Heart right ventricle (tissue), 16 donors: ENCODE results near the gene POU4F2. TPM values are rescaled to one million over a fixed set of nuclear protein-coding genes. Genes with fewer than 3 reads are reported as not detected.

ENCODE experiments used
- ATAC-seq, 8 donors: fragments of 200-7000 bp; cut with Tn5 transposase; one replicate each; pipeline ENCODE4 v1.9.1; 2020; ENCODE audit warnings: mild to moderate bottlenecking in 8 of 8, moderate library complexity in 8 of 8, moderate number of reproducible peaks in 1 of 8
- DNase-seq, 2 donors: peaks; one replicate each; pipeline ENCODE4 v3.0.0-alpha.2; 2020
- H3K27ac ChIP-seq, 10 donors: fragments of 200-600 bp; sonication (generic) in 2 of 10; one replicate each; pipeline versions ENCODE4 v1.5.0 to v1.8.0; 2020 to 2022; ENCODE audit warnings: mild to moderate bottlenecking in 3 of 10
- H3K27me3 ChIP-seq, 7 donors: fragments of 200-600 bp; one replicate each; pipeline ENCODE4 v1.8.0; 2021 to 2022; ENCODE audit warnings: mild to moderate bottlenecking in 2 of 7
- H3K36me3 ChIP-seq, 9 donors: fragments of 200-600 bp; sonication (generic) in 1 of 9; one replicate each; pipeline versions ENCODE4 v1.5.0 to v1.8.0; 2020 to 2022; ENCODE audit warnings: mild to moderate bottlenecking in 2 of 9
- H3K4me1 ChIP-seq, 9 donors: fragments of 200-600 bp; sonication (generic) in 1 of 9; one replicate each; pipeline versions ENCODE4 v1.5.0 to v1.8.0; 2020 to 2022; ENCODE audit warnings: mild to moderate bottlenecking in 4 of 9
- H3K4me3 ChIP-seq, 10 donors: fragments of 200-600 bp; sonication (generic) in 2 of 10; one replicate each; pipeline versions ENCODE4 v1.5.0 to v1.8.0; 2020 to 2022; ENCODE audit warnings: mild to moderate bottlenecking in 7 of 10, moderate library complexity in 2 of 10
- H3K9me3 ChIP-seq, 11 donors: fragments of 200-600 bp in 10 of 11; sonication (generic) in 2 of 11; one replicate each; pipeline versions ENCODE4 v1.5.0 to v1.8.0; 2013 to 2022; ENCODE audit warnings: mild to moderate bottlenecking in 2 of 11, control low read depth in 1 of 11, moderate library complexity in 1 of 11
- WGBS, 2 donors: extraction: QIAGEN DNeasy Blood & Tissue Kit; methylation state at CpG; one replicate each; pipeline ENCODE4 v1.1.7; 2013; ENCODE audit warnings: inconsistent platforms in 1 of 2; 5-methylcytosine and 5-hydroxymethylcytosine counted together
- intact Hi-C, 10 donors: fragments of 100-400 bp; cut with DNase I; formaldehyde crosslinking; loops; one replicate each; pipeline versions ENCODE4 v1.11.1 to v1.14.2; 2022
- polyA plus RNA-seq, 2 donors: library from polyadenylated mRNA; stranded (reverse); fragments of 200-250 nt; gene quantifications; one replicate each; pipeline ENCODE4 v1.2.3, GENCODE V29; 2013
- total RNA-seq, 10 donors: library from RNA; stranded (reverse); fragmentation: NEBNext Ultra II Directional in 3 of 10; extraction: Animal tissue kit (Norgen Biotek cat#: 25700) in 3 of 10; gene quantifications; one replicate each; pipeline versions ENCODE4 v1.2.1 to v1.2.4, GENCODE V29; 2021 to 2023
- TF ChIP-seq, protein P1 (sequence below), 9 donors: fragments of 200-600 bp; sonication (generic) in 2 of 9; IDR thresholded peaks; one replicate each; pipeline versions ENCODE4 v1.5.0 to v1.8.0; 2021 to 2022; ENCODE audit warnings: antibody characterized with exemption in 9 of 9, mild to moderate bottlenecking in 5 of 9, moderate library complexity in 1 of 9
- donor health status: Arrhythmogenic right ventricular cardiomyopathy.
- donor health status: ischemic (EF 13 %, LVEDD 7.1; RV severe dilation, severe dysfunction).
- donor health status: healthy with polysubstance abuse.
- donor health status: DM: no; HTN: yes; CAD: no.
- donor health status: DM: no; HTN: no; CAD: no.
- donor health status: ischemic (EF 25% LVEDD 6.9; RV normal size, moderate dysfunction).
- donor health status: ischemic (EF 25% LVEDD 5.7; RV mildly dilated, moderate dysfunction).
- donor health status: healthy.
- donor health status: DM: yes; HTN: yes; CAD: no.
- donor health status: Ischemic cardiomyopathy.
- donor health status: ischemic (EF 35%, LVEDD 5.7; RV mildly dilated, moderate dysfunction).
- donor health status: nonischemic (EF 11% LVEDD 7.7; RV severe dilation, severe dysfunction).
- donor health status: DM: yes; HTN: yes; CAD: no.
- donor health status: PGD.
- donor health status: ischemic (EF 29% LVEDD 5.4; RV normal size, mild dysfunction).
- donor health status: nonischemic (EF 23%, LVEDD 6.1; RV moderate dilation, normal function).

The POU4F2 gene
- total and polyA plus RNA-seq, 12 donors, result not detected

DNA sequence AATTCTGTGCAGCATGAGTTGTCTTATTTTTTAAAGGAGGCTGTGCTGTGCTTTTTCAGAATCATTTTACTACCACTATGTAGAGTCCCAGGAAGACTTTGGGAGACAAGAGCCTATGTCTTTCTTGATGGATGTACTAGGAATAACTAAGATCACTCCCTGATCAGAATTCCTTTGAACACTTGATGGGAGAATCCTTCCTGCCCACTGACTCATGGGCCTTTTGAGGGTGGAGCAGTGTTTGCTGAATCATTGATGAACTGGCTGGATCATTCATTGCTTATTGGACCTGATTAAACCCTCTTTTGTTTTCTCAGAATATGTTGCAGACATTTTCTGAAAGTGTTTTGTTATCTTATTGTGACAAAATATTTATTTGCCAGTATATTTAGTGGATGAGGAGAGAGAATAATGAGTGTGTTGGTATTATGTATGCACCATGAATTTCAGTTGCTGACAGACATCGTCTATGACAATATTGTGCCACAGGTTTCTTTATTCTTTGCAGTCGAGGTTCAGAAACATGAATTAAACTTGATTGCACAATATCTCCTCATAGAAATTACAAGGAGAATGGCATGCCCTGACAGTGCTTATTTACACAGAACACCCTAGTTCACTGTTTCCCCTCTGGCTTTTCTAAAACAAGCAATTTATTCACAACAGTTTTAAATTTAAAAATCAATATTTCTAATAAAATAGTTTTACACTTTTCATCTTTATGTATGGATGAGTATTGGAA lies 36.3 kb downstream of the POU4F2 start:
- H3K4me1 ChIP-seq, result no peaks in the 10 kb centered on the region
- H3K27me3 ChIP-seq, result peaks cover 0 to 4% (median 0%) of the 10 kb centered on the region in 7 donors
- H3K36me3 ChIP-seq, result no peaks in the 10 kb centered on the region
- H3K9me3 ChIP-seq, result peaks cover 0 to 16% (median 0%) of the 10 kb centered on the region in 11 donors
- no peak for DNase-seq
- WGBS, 2 donors, result 79 to 83% methylated on average over 2 of the region's 2 CpGs
- ATAC-seq, result no peak
- no peak overlapping the region for H3K27ac ChIP-seq
- no peak overlapping the region for H3K4me3 ChIP-seq
- TF ChIP-seq, protein P1, sequence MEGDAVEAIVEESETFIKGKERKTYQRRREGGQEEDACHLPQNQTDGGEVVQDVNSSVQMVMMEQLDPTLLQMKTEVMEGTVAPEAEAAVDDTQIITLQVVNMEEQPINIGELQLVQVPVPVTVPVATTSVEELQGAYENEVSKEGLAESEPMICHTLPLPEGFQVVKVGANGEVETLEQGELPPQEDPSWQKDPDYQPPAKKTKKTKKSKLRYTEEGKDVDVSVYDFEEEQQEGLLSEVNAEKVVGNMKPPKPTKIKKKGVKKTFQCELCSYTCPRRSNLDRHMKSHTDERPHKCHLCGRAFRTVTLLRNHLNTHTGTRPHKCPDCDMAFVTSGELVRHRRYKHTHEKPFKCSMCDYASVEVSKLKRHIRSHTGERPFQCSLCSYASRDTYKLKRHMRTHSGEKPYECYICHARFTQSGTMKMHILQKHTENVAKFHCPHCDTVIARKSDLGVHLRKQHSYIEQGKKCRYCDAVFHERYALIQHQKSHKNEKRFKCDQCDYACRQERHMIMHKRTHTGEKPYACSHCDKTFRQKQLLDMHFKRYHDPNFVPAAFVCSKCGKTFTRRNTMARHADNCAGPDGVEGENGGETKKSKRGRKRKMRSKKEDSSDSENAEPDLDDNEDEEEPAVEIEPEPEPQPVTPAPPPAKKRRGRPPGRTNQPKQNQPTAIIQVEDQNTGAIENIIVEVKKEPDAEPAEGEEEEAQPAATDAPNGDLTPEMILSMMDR (IDR thresholded peaks at IDR 0.05), result no peak
- intact Hi-C loops, result no loop called here

Other genes starting within 250 kb of the POU4F2 start
- 1 to 10 TPM; 2.9 to 6.6 (median 4.4) TPM for gene SLC10A7, start 117.0 kb upstream of the POU4F2 start, total RNA-seq
- gene SLC10A7, start 117.0 kb upstream of the POU4F2 start, polyA plus RNA-seq, result 1 to 10 TPM; 1.3 to 1.7 TPM